Measurements from ENCODE around the gene LYSMD4. TPM values are rescaled to one million over a fixed set of nuclear protein-coding genes. Genes with fewer than 3 reads are reported as not detected.

Gene LYSMD4
- total RNA-seq, 1 donor from 2014 or later, result 49.8 TPM

DNA sequence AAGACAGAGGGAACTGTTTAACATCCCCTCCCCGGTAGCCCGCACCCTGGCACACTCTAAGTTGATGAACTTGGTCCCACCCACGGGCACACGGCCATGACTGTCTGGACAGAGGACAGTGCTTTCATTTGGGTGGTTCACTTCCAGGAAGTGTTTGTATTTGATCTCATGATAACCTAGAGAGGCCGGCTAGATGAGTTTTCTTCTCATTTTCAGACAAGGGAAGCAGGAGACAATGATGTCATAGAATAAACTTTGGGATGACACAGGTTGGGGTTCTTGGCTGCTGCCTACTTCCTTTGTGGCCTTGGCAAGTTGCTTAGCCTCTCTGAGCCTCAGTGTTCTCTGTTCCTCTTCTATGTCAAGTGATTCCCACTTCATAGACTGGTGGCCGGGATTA lies 16.1 kb upstream of the LYSMD4 start:
- Mint-ChIP-seq H3K36me3 (ENCODE audit: unreplicated experiment) (peaks cover 10% of the 10 kb centered on the region), H3K4me3 (ENCODE audit: unreplicated experiment) (no peak overlapping the region), H3K9me3 (ENCODE audit: unreplicated experiment) (peaks cover 13% of the 10 kb centered on the region), H3K27me3 (ENCODE audit: unreplicated experiment) (peaks cover 6% of the 10 kb centered on the region), H3K27ac (ENCODE audit: unreplicated experiment) (no peak overlapping the region), H3K4me1 (ENCODE audit: low read depth, unreplicated experiment) (peaks cover 26% of the 10 kb centered on the region)
- TF ChIP-seq, protein P1, sequence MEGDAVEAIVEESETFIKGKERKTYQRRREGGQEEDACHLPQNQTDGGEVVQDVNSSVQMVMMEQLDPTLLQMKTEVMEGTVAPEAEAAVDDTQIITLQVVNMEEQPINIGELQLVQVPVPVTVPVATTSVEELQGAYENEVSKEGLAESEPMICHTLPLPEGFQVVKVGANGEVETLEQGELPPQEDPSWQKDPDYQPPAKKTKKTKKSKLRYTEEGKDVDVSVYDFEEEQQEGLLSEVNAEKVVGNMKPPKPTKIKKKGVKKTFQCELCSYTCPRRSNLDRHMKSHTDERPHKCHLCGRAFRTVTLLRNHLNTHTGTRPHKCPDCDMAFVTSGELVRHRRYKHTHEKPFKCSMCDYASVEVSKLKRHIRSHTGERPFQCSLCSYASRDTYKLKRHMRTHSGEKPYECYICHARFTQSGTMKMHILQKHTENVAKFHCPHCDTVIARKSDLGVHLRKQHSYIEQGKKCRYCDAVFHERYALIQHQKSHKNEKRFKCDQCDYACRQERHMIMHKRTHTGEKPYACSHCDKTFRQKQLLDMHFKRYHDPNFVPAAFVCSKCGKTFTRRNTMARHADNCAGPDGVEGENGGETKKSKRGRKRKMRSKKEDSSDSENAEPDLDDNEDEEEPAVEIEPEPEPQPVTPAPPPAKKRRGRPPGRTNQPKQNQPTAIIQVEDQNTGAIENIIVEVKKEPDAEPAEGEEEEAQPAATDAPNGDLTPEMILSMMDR (IDR thresholded peaks at IDR 0.05; ENCODE audit: partially characterized antibody, unreplicated experiment), result no peak
- DNase-seq, result no peak

DNA sequence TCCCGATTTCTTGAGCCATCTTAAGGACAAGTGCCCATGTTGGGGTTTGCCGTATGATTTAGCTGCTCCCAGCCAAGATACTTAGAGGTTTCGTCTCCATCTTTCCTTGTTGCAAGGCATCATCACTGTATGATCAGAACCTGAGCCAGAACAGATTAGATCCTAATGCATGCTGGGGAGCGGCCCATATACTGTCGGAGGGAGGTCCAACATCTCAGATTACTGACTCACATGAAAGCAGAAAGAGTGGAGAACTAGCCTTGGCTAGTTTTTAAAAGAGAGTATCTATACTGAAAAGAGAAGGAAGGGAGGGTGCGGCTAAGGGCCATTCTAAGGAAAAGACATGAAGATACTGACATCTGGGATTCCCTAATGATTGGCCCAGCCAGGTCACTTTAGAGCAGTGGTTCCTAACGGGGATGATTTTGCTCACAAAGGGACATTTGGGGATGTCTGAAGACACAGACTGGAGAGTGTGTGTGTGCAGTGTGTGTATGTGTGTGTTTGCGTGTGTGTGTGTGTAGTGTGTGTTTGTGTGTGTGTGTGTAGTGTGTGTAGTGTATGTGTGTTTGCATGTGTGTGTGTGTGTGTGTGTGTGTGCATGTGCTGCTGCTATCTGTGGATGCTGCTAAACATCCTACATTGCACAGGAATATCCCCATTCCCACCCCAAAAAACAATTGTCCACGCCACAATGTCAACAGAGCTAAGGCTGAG lies 12.3 kb upstream of the LYSMD4 start:
- TF ChIP-seq, protein P1 (IDR thresholded peaks at IDR 0.05; ENCODE audit: partially characterized antibody, unreplicated experiment), result no peak
- Mint-ChIP-seq H3K27me3 (ENCODE audit: unreplicated experiment) (no peaks in the 10 kb centered on the region), H3K36me3 (ENCODE audit: unreplicated experiment) (peaks cover 4% of the 10 kb centered on the region), H3K27ac (ENCODE audit: unreplicated experiment) (no peak overlapping the region), H3K4me3 (ENCODE audit: unreplicated experiment) (no peak overlapping the region), H3K9me3 (ENCODE audit: unreplicated experiment) (peaks cover 6% of the 10 kb centered on the region), H3K4me1 (ENCODE audit: low read depth, unreplicated experiment) (peaks cover 11% of the 10 kb centered on the region)
- DNase-seq, result no peak

DNA sequence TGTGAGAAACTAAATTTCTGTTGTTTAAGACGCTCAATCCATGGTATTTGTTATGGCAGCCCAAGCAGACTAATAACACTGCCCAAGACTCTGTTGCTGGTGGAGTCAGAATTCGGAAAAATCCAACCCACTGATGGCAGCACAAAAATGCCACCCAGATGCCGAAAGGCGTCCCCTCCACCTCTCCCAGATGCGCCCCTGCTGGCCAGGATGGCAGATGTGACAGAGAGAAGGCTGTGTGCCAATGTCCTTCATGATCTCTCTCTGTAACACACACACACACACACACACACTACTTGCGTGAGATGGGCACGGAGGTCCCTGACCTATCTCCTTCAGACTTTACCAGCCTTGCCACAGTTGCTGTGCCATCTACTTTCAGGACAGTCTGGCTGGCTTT lies 10.9 kb upstream of the LYSMD4 start:
- H3K9me3 Mint-ChIP-seq (ENCODE audit: unreplicated experiment), result peaks cover 6% of the 10 kb centered on the region
- H3K4me1 Mint-ChIP-seq (ENCODE audit: low read depth, unreplicated experiment), result peaks cover 11% of the 10 kb centered on the region
- no peak overlapping the region for H3K27ac Mint-ChIP-seq (ENCODE audit: unreplicated experiment)
- H3K36me3 Mint-ChIP-seq (ENCODE audit: unreplicated experiment), result peaks cover 4% of the 10 kb centered on the region
- TF ChIP-seq, protein P1 (IDR thresholded peaks at IDR 0.05; ENCODE audit: partially characterized antibody, unreplicated experiment), result no peak
- H3K27me3 Mint-ChIP-seq (ENCODE audit: unreplicated experiment), result no peaks in the 10 kb centered on the region
- no peak overlapping the region for H3K4me3 Mint-ChIP-seq (ENCODE audit: unreplicated experiment)
- DNase-seq, result no peak

DNA sequence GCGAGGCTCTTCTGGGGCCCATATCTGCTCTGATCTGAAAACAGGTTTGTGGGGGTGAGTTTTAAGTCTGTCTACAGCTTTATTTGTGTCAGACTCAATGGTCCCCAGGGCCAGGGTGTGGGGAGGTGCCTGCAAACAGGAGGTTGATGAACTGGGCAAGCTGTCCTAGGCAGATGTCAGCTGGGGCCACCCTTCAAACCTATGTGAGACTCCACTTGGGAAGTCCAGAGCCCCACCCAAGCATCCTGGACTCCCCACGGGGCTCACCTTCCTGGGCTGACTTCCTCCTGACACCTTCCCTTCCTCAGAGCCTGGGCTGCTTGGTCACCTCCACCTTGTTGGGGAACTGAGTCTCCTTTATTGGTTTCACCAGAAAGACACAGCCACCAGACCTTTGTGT lies 8.6 kb upstream of the LYSMD4 start:
- Mint-ChIP-seq H3K4me3 (ENCODE audit: unreplicated experiment) (no peak overlapping the region), H3K9me3 (ENCODE audit: unreplicated experiment) (no peaks in the 10 kb centered on the region), H3K27me3 (ENCODE audit: unreplicated experiment) (no peaks in the 10 kb centered on the region), H3K4me1 (ENCODE audit: low read depth, unreplicated experiment) (peaks cover 11% of the 10 kb centered on the region), H3K27ac (ENCODE audit: unreplicated experiment) (no peak overlapping the region), H3K36me3 (ENCODE audit: unreplicated experiment) (no peaks in the 10 kb centered on the region)
- TF ChIP-seq, protein P1 (IDR thresholded peaks at IDR 0.05; ENCODE audit: partially characterized antibody, unreplicated experiment), result no peak
- no peak for DNase-seq

DNA sequence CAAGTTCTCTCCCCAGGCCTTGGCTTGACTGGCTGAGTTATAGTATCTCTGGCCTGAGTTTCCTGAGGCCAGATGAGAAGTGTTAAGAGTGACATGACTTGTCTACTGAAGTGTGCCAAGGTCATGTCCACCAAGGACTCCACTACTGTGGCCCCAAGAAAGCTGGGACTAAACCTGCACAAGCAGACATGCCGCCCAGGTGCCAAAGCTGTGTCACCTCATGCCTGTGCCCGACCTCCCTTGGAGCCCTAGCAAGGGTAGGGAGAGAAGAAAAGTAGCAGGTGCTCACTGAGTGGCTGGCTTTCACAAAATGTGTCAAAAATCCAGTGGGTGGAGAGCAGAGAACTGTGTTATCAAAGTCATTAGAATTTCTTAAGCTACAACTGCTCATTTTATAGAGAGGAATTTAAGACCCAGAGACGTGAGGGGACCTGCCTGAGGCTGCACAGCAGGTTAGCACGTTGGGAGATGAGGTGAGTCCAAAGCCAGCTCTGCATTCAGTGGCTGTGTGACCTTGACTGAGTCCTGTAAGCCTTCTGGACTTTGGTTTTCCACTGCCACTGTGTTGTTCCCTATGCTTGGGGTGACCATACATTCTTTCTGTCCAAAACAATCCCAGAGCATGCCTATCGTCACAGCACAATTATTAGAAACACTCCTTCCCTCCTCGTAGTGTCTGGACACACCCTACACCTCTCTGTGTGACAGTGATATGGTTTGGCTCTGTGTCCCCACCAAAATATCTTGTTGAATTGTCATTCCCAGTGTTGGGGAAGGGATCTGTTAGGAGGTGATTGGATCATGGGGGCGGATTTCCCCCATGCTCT lies 5.0 kb upstream of the LYSMD4 start:
- Mint-ChIP-seq H3K9me3 (ENCODE audit: unreplicated experiment) (peaks cover 5% of the 10 kb centered on the region), H3K36me3 (ENCODE audit: unreplicated experiment) (no peaks in the 10 kb centered on the region), H3K4me3 (ENCODE audit: unreplicated experiment) (no peak overlapping the region), H3K27ac (ENCODE audit: unreplicated experiment) (no peak overlapping the region), H3K4me1 (ENCODE audit: low read depth, unreplicated experiment) (no peaks in the 10 kb centered on the region), H3K27me3 (ENCODE audit: unreplicated experiment) (peaks cover 4% of the 10 kb centered on the region)
- TF ChIP-seq, protein P1 (IDR thresholded peaks at IDR 0.05; ENCODE audit: partially characterized antibody, unreplicated experiment), result no peak
- no peak for DNase-seq

Measured in glutamatergic neuron (in vitro differentiated cells).